HCT116 (cell line): Measurements from ENCODE around the gene LMO7.
A peak's percentile ranks its signal among the peaks of the same experiment; 100 is the strongest.

Experiments used
- EGR1 ChIP-seq: IDR thresholded peaks from 2 replicates; pipeline ENCODE4 v1.6.1; 2012; ENCODE audit warnings: low read depth
- POLR2A ChIP-seq: IDR thresholded peaks from 2 replicates; pipeline ENCODE4 v1.7.0; 2011; ENCODE audit warnings: borderline replicate concordance; ENCODE audit not compliant: insufficient read depth, insufficient read length; ENCODE audit errors: extremely low read depth
- POLR2AphosphoS5 ChIP-seq: IDR thresholded peaks from 2 replicates; pipeline ENCODE4 v1.6.1; 2011; ENCODE audit warnings: mild to moderate bottlenecking, low read depth, low read length, moderate library complexity
- RAD21 ChIP-seq: IDR thresholded peaks from 2 replicates; pipeline ENCODE4 v1.6.1; 2012; ENCODE audit warnings: low read depth, mild to moderate bottlenecking
- SRF ChIP-seq: IDR thresholded peaks from 2 replicates; pipeline ENCODE4 v1.6.1; 2012; ENCODE audit warnings: low read depth
- TF ChIP-seq, protein P1 (sequence below), 3 experiments: fragments of 200-600 bp in 1 of 3; sonication (generic) in 1 of 3; IDR thresholded peaks in 2 of 3; conservative IDR thresholded peaks in 1 of 3; 2 replicates each; pipeline ENCODE4 v1.5.1; 2012 to 2017; ENCODE audit warnings: low read depth in 2 of 3, low read length in 2 of 3, antibody characterized with exemption in 1 of 3, borderline replicate concordance in 1 of 3, control low read depth in 1 of 3, mild to moderate bottlenecking in 1 of 3, mixed read lengths in 1 of 3, mixed run types in 1 of 3, moderate library complexity in 1 of 3; ENCODE audit not compliant: insufficient read depth in 1 of 3
- TF ChIP-seq, protein P2 (sequence below): IDR thresholded peaks from 2 replicates; pipeline ENCODE4 v1.6.1; 2012

DNA sequence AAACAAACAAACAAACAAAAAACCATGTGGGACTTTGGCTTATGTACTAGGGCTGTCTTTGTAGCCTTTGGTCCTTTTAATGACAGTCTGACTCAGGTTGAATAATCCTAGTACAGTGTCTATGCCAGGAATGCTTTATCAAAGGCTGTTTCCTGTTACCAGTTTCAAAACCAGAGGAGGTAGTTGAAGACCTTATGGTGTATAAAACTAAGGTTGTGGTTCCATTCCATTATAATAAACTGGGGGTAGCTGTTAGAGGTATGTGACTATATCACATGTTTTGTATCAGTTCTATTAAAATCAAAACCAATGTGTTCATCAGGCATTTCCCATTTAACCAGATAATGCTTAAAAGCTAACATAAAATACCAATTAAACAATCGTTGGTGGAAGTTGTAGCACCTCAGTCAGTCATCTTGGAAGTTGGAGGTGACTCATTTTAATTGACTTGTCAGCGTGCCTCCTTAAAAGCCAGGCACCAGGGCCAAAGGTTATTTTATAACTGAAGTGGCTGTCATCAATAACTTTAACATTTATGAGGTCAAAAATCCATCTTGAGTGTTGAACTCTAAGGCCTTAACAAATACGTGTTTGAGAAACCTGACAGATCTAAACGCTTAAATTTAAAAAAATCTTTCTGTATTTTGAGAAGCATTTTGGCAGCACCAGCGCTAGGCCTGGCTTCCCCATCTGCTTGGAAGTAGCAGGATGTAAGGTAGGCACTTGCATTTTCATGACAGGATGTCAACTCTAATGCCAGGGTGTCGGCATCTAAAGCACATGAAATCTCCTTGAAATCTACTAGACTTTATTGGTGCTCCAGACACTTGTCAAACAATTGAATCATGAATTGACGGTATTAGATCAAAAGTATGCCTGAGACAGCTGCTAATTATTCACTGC lies 162.5 kb downstream of the LMO7 start:
- TF ChIP-seq POLR2A, result no peak
- TF ChIP-seq SRF, result no peak
- TF ChIP-seq, protein P1, sequence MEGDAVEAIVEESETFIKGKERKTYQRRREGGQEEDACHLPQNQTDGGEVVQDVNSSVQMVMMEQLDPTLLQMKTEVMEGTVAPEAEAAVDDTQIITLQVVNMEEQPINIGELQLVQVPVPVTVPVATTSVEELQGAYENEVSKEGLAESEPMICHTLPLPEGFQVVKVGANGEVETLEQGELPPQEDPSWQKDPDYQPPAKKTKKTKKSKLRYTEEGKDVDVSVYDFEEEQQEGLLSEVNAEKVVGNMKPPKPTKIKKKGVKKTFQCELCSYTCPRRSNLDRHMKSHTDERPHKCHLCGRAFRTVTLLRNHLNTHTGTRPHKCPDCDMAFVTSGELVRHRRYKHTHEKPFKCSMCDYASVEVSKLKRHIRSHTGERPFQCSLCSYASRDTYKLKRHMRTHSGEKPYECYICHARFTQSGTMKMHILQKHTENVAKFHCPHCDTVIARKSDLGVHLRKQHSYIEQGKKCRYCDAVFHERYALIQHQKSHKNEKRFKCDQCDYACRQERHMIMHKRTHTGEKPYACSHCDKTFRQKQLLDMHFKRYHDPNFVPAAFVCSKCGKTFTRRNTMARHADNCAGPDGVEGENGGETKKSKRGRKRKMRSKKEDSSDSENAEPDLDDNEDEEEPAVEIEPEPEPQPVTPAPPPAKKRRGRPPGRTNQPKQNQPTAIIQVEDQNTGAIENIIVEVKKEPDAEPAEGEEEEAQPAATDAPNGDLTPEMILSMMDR (IDR thresholded peaks at IDR 0.05 in 2 of 3, conservative IDR thresholded peaks at IDR 0.05 in 1 of 3; ENCODE audit: borderline replicate concordance in 1 of 3, insufficient read depth in 1 of 3, low read depth in 2 of 3, low read length in 2 of 3), result no peak
- TF ChIP-seq, protein P2, sequence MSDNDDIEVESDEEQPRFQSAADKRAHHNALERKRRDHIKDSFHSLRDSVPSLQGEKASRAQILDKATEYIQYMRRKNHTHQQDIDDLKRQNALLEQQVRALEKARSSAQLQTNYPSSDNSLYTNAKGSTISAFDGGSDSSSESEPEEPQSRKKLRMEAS, result no peak
- 0 out of 2 replicates have a peak, but pooled peaks have one; percentile 3 for TF ChIP-seq RAD21
- no peak for TF ChIP-seq EGR1
- TF ChIP-seq POLR2AphosphoS5, result no peak
